ENCODE measurements around the gene DNAH8. TPM values are rescaled to one million over a fixed set of nuclear protein-coding genes. Genes with fewer than 3 reads are reported as not detected.

DNAH8 gene
- polyA plus RNA-seq, 1 of the 3 experiments (the other 2 are of a cell fraction): not detected

GRCh38 chr6:38901802-38902522, 186.9 kb downstream of the DNAH8 start:
- Histone ChIP-seq H3K4me3 (ENCODE audit: low read depth in 2 of 2, low read length in 1 of 2) (no peak overlapping the region), H3K4me2 (no peak overlapping the region), H3K9ac (no peak overlapping the region), H3K27me3 (ENCODE audit: insufficient read depth) (no peaks in the 10 kb centered on the region), H3K9me2 (no peaks in the 10 kb centered on the region), H4K20me1 (ENCODE audit: insufficient read depth) (no peaks in the 10 kb centered on the region), H3K4me1 (ENCODE audit: control insufficient read depth in 1 of 2, insufficient read depth in 2 of 2, low read depth in 1 of 2, low read length in 1 of 2) (no peaks in the 10 kb centered on the region), H3K9me3 (no peaks in the 10 kb centered on the region), H2AFZ (ENCODE audit: low read depth) (no peak overlapping the region), H3K27ac (ENCODE audit: low read depth in 2 of 2, low read length in 1 of 2) (no peak overlapping the region), H3F3A (replicated peaks; ENCODE audit: insufficient read depth) (no peaks in the 10 kb centered on the region), H3K36me3 (replicated peaks in 1 of 2; ENCODE audit: control insufficient read depth in 1 of 2, insufficient read depth in 2 of 2, low read length in 1 of 2) (no peaks in the 10 kb centered on the region), H3K79me2 (ENCODE audit: insufficient read depth) (no peaks in the 10 kb centered on the region)
- CTCF ChIA-PET: no interaction called here
- no peak for DNase-seq
- no peak for TF ChIP-seq RCOR1 (IDR thresholded peaks at IDR 0.05; ENCODE audit: low read length)
- TF ChIP-seq TCF12 (IDR thresholded peaks at IDR 0.05): no peak
- no peak for TF ChIP-seq EZH2phosphoT487 (IDR thresholded peaks at IDR 0.05; ENCODE audit: borderline replicate concordance, low read depth)
- TF ChIP-seq RXRA (IDR thresholded peaks at IDR 0.05; ENCODE audit: borderline replicate concordance, low read depth): no peak
- TF ChIP-seq CTCF (IDR thresholded peaks at IDR 0.05): no peak
- no peak for TF ChIP-seq GABPA (IDR thresholded peaks at IDR 0.05; ENCODE audit: low read depth)
- TF ChIP-seq USF1 (IDR thresholded peaks at IDR 0.05; ENCODE audit: borderline replicate concordance, low read depth): no peak
- no peak for TF ChIP-seq RFX5 (IDR thresholded peaks at IDR 0.05; ENCODE audit: low read length)
- no peak for TF ChIP-seq SMC3 (IDR thresholded peaks at IDR 0.05; ENCODE audit: low read depth, low read length)
- TF ChIP-seq GATA2 (CRISPR knock-in tag; IDR thresholded peaks at IDR 0.05): no peak
- no peak for TF ChIP-seq REST (IDR thresholded peaks at IDR 0.05; ENCODE audit: low read depth, low read length)
- TF ChIP-seq FOSL2 (IDR thresholded peaks at IDR 0.05; ENCODE audit: borderline replicate concordance, low read depth): no peak
- TF ChIP-seq IRF3 (IDR thresholded peaks at IDR 0.05; ENCODE audit: low read depth, low read length): no peak
- no peak for TF ChIP-seq USF2 (IDR thresholded peaks at IDR 0.05; ENCODE audit: borderline replicate concordance, low read depth, low read length)
- no peak for TF ChIP-seq SIN3A (IDR thresholded peaks at IDR 0.05; ENCODE audit: borderline replicate concordance, low read depth, low read length)
- TF ChIP-seq MXI1 (IDR thresholded peaks at IDR 0.05; ENCODE audit: low read depth, low read length): no peak
- POLR2A ChIA-PET: no interaction called here
- WGBS (ENCODE audit: low lambda C conversion rate): 57% methylated on average over 3 of the region's 3 CpGs
